ENCODE data around the gene NFAT5. TPM values are rescaled to one million over a fixed set of nuclear protein-coding genes. Genes with fewer than 3 reads are reported as not detected.

Gene NFAT5
- polyA plus RNA-seq, 3 donors = 2.4 to 6.9 (median 2.5) TPM

DNA sequence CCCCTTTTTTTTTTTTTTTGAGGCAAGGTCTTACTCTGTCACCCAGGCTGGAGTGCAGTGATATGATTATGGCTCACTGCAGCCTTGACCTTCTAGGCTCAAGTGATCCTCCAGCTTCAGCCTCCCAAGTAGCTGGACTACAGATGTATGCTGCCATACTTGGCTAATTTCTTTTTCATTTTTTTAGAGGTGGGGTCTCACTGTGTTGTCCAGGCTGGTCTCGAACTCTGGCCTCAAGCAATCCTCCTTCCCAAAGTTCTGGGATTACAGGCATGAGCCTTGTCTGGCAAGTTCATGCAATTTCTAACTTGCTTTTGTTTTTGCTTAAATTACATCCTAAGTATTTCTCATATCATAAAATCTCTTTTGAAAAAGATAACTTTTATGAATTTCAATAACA lies 33.8 kb upstream of the NFAT5 start:
- no peaks in the 10 kb centered on the region for H4K20me1 ChIP-seq (ENCODE audit: insufficient read depth, low read length)
- H3K4me3 Mint-ChIP-seq = peak overlapping the region in 1 of 2 donors; percentile 51
- H3K79me2 ChIP-seq (ENCODE audit: insufficient read depth, low read length) = no peaks in the 10 kb centered on the region
- TF ChIP-seq, protein P1, sequence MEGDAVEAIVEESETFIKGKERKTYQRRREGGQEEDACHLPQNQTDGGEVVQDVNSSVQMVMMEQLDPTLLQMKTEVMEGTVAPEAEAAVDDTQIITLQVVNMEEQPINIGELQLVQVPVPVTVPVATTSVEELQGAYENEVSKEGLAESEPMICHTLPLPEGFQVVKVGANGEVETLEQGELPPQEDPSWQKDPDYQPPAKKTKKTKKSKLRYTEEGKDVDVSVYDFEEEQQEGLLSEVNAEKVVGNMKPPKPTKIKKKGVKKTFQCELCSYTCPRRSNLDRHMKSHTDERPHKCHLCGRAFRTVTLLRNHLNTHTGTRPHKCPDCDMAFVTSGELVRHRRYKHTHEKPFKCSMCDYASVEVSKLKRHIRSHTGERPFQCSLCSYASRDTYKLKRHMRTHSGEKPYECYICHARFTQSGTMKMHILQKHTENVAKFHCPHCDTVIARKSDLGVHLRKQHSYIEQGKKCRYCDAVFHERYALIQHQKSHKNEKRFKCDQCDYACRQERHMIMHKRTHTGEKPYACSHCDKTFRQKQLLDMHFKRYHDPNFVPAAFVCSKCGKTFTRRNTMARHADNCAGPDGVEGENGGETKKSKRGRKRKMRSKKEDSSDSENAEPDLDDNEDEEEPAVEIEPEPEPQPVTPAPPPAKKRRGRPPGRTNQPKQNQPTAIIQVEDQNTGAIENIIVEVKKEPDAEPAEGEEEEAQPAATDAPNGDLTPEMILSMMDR (IDR thresholded peaks at IDR 0.05) = no peak
- WGBS (ENCODE audit: insufficient coverage) = no CpG with 5 or more reads among the region's 1 CpG
- intact Hi-C loops (cut with micrococcal nuclease) = loop anchor here in 1 of 2 donors (2.0 to 5.0 kb wide), 2 partner anchors 17 to 35 kb away; partner anchors contain the start of gene NFAT5
- H3K36me3 Mint-ChIP-seq = no peaks in the 10 kb centered on the region
- no peak overlapping the region for H3K4me2 ChIP-seq (replicated peaks; ENCODE audit: extremely low read depth, low read length, poor library complexity, severe bottlenecking)
- peaks cover 24% of the 10 kb centered on the region for H3K4me1 Mint-ChIP-seq
- DNase-seq = peak in 1 of 3 donors; percentile 11
- no peak overlapping the region for H2AFZ ChIP-seq (ENCODE audit: insufficient read depth, low read depth, low read length, poor library complexity, severe bottlenecking)
- H3K4me3 ChIP-seq (replicated peaks in 1 of 3; ENCODE audit: low read depth in 2 of 3, low read length in 3 of 3) = no peak overlapping the region
- H3K27me3 Mint-ChIP-seq (ENCODE audit: low read depth in 3 of 3) = peaks cover 21 to 23% (median 23%) of the 10 kb centered on the region in 3 donors
- H3K9me3 ChIP-seq (replicated peaks in 1 of 2; ENCODE audit: control insufficient read depth in 1 of 2, insufficient read depth in 1 of 2, low read length in 2 of 2) = no peaks in the 10 kb centered on the region
- peaks cover 0 to 1% (median 0%) of the 10 kb centered on the region in 7 donors for H3K9me3 Mint-ChIP-seq
- no peak overlapping the region for H3K27ac Mint-ChIP-seq
- no peaks in the 10 kb centered on the region for H3K36me3 ChIP-seq (replicated peaks in 1 of 2; ENCODE audit: control insufficient read depth in 1 of 2, insufficient read depth in 2 of 2, low read length in 2 of 2)
- H3K9ac ChIP-seq (ENCODE audit: insufficient read depth, low read length, poor library complexity, severe bottlenecking) = no peak overlapping the region
- H3K27ac ChIP-seq (ENCODE audit: low read depth in 1 of 2, low read length in 2 of 2) = no peak overlapping the region
- H3K4me1 ChIP-seq (ENCODE audit: control insufficient read depth in 1 of 2, insufficient read depth in 2 of 2, low read length in 2 of 2) = peaks cover 23 to 26% of the 10 kb centered on the region in 2 donors
- H3K27me3 ChIP-seq (ENCODE audit: control insufficient read depth in 2 of 2, insufficient read depth in 2 of 2, low read length in 2 of 2) = peaks cover 6 to 13% of the 10 kb centered on the region in 2 donors

GRCh38 chr16:69532641-69533455 lies 32.9 kb upstream of the NFAT5 start:
- Histone ChIP-seq H3K9me3 (replicated peaks in 1 of 2; ENCODE audit: control insufficient read depth in 1 of 2, insufficient read depth in 1 of 2, low read length in 2 of 2) (no peaks in the 10 kb centered on the region), H3K27ac (ENCODE audit: low read depth in 1 of 2, low read length in 2 of 2) (no peak overlapping the region), H3K79me2 (ENCODE audit: insufficient read depth, low read length) (no peaks in the 10 kb centered on the region), H3K9ac (ENCODE audit: insufficient read depth, low read length, poor library complexity, severe bottlenecking) (no peak overlapping the region), H3K4me3 (replicated peaks in 1 of 3; ENCODE audit: low read depth in 2 of 3, low read length in 3 of 3) (no peak overlapping the region), H3K36me3 (replicated peaks in 1 of 2; ENCODE audit: control insufficient read depth in 1 of 2, insufficient read depth in 2 of 2, low read length in 2 of 2) (no peaks in the 10 kb centered on the region), H2AFZ (ENCODE audit: insufficient read depth, low read depth, low read length, poor library complexity, severe bottlenecking) (no peak overlapping the region), H4K20me1 (ENCODE audit: insufficient read depth, low read length) (no peaks in the 10 kb centered on the region), H3K27me3 (ENCODE audit: control insufficient read depth in 2 of 2, insufficient read depth in 2 of 2, low read length in 2 of 2) (peaks cover 6 to 13% of the 10 kb centered on the region in 2 donors), H3K4me2 (replicated peaks; ENCODE audit: extremely low read depth, low read length, poor library complexity, severe bottlenecking) (no peak overlapping the region), H3K4me1 (ENCODE audit: control insufficient read depth in 1 of 2, insufficient read depth in 2 of 2, low read length in 2 of 2) (peaks cover 28 to 32% of the 10 kb centered on the region in 2 donors)
- peak overlapping the region in 1 of 2 donors; percentile 28 for H3K4me3 Mint-ChIP-seq
- H3K27me3 Mint-ChIP-seq (ENCODE audit: low read depth in 3 of 3) = peaks cover 21 to 22% (median 22%) of the 10 kb centered on the region in 3 donors
- peaks cover 0 to 1% of the 10 kb centered on the region in 2 donors for H3K36me3 Mint-ChIP-seq
- peaks cover 29% of the 10 kb centered on the region for H3K4me1 Mint-ChIP-seq
- 84% methylated on average over 4 of the region's 9 CpGs for WGBS (ENCODE audit: insufficient coverage)
- intact Hi-C loops (cut with micrococcal nuclease) = loop anchor here in 1 of 2 donors (5.0 kb wide), 1 partner anchor 34 kb away; the partner anchor contains the start of gene NFAT5
- TF ChIP-seq, protein P1 (IDR thresholded peaks at IDR 0.05) = no peak
- peak overlapping the region in 1 of 7 donors; percentile 33 for H3K27ac Mint-ChIP-seq
- DNase-seq = no peak
- H3K9me3 Mint-ChIP-seq = peaks cover 0 to 1% (median 0%) of the 10 kb centered on the region in 7 donors

All from CD14-positive monocyte (primary cell).